ENCODE results near the gene PCMT1.

DNA sequence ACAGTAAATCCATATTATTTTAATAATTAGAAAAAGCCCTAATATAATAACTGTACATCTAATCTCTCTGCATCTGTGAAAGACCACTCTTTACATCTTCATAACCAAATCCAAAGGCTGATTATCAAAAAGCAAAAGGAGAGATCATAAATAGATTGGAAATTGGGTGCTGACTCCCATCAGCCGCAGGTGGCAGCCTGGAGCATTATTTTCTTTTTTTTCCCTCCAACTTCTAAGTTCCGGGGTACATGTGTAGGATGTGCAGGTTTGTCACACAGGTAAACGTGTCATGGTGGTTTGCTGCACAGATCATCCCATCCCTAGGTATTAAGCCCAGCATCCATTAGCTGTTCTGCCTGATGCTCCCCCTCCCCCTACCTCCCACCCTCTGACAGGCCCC is 84.1 kb downstream of the PCMT1 start:
- TF ChIP-seq, protein P1, sequence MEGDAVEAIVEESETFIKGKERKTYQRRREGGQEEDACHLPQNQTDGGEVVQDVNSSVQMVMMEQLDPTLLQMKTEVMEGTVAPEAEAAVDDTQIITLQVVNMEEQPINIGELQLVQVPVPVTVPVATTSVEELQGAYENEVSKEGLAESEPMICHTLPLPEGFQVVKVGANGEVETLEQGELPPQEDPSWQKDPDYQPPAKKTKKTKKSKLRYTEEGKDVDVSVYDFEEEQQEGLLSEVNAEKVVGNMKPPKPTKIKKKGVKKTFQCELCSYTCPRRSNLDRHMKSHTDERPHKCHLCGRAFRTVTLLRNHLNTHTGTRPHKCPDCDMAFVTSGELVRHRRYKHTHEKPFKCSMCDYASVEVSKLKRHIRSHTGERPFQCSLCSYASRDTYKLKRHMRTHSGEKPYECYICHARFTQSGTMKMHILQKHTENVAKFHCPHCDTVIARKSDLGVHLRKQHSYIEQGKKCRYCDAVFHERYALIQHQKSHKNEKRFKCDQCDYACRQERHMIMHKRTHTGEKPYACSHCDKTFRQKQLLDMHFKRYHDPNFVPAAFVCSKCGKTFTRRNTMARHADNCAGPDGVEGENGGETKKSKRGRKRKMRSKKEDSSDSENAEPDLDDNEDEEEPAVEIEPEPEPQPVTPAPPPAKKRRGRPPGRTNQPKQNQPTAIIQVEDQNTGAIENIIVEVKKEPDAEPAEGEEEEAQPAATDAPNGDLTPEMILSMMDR (IDR thresholded peaks at IDR 0.05): no peak
- no peak for TF ChIP-seq EZH2 (IDR thresholded peaks at IDR 0.05)

Data from neural progenitor cell (in vitro differentiated cells).